HG03571 (cell line): ENCODE measurements around the gene PGAM2.

ENCODE experiments used
- ATAC-seq: cut with Tn5 transposase; IDR thresholded peaks from one replicate; pipeline ENCODE4 v1.9.1; 2021; ENCODE audit not compliant: unreplicated experiment

Gene PGAM2

GRCh38 chr7:44086627-44087026, 21.3 kb upstream of the PGAM2 start:
- ATAC-seq, result no peak

GRCh38 chr7:44085546-44085945, 20.2 kb upstream of the PGAM2 start:
- no peak for ATAC-seq

GRCh38 chr7:44084701-44085100, 19.3 kb upstream of the PGAM2 start:
- ATAC-seq, result no peak

GRCh38 chr7:44083796-44084195, 18.4 kb upstream of the PGAM2 start:
- no peak for ATAC-seq

GRCh38 chr7:44082541-44083207, 17.3 kb upstream of the PGAM2 start:
- peak; percentile 91 for ATAC-seq

GRCh38 chr7:44081266-44081748, 15.9 kb upstream of the PGAM2 start:
- no peak for ATAC-seq

- ATAC-seq, result no peak
These were observed 15.4 kb upstream of the PGAM2 start for GRCh38 chr7:44080686-44081265.

- no peak for ATAC-seq
These were observed 14.8 kb upstream of the PGAM2 start for GRCh38 chr7:44080118-44080517.

GRCh38 chr7:44079331-44080021, 14.1 kb upstream of the PGAM2 start:
- no peak for ATAC-seq

- ATAC-seq, result no peak
These were observed 13.2 kb upstream of the PGAM2 start for GRCh38 chr7:44078521-44078920.

GRCh38 chr7:44077681-44078091, 12.3 kb upstream of the PGAM2 start:
- no peak for ATAC-seq

GRCh38 chr7:44077061-44077460, 11.7 kb upstream of the PGAM2 start:
- no peak for ATAC-seq

GRCh38 chr7:44076101-44076895, 10.9 kb upstream of the PGAM2 start:
- no peak for ATAC-seq

GRCh38 chr7:44075296-44076075, 10.1 kb upstream of the PGAM2 start:
- ATAC-seq, result no peak

GRCh38 chr7:44074349-44074695, 9.0 kb upstream of the PGAM2 start:
- no peak for ATAC-seq

GRCh38 chr7:44073664-44074348, 8.4 kb upstream of the PGAM2 start:
- no peak for ATAC-seq

- no peak for ATAC-seq
These were observed 7.2 kb upstream of the PGAM2 start for GRCh38 chr7:44072364-44073231.

- ATAC-seq, result no peak
These were observed 6.5 kb upstream of the PGAM2 start for GRCh38 chr7:44071726-44072363.

- no peak for ATAC-seq
These were observed 2.7 kb upstream of the PGAM2 start for GRCh38 chr7:44068054-44068453.
